SK-N-SH (cell line): ENCODE measurements around the gene RGS9. TPM values are rescaled to one million over a fixed set of nuclear protein-coding genes. Genes with fewer than 3 reads are reported as not detected.

Experiments
- CTCF ChIA-PET: fragments of 300-600, 350-600 bp; formaldehyde crosslinking; extraction: SDS; loops from one replicate; lab custom pipeline; 2021; lab: Yijun Ruan, JAX
- POLR2A ChIA-PET: fragments of 350-600 bp; sonication (Branson Sonifier 250); formaldehyde crosslinking; extraction: SDS; loops from one replicate; lab custom pipeline; 2020; ENCODE audit warnings: antibody characterized with exemption, inconsistent platforms; lab: Yijun Ruan, JAX
- DNase-seq: peaks from one replicate; pipeline ENCODE4 v3.0.0; 2012
- H2AFZ ChIP-seq: fragments of 200-600 bp; sonication (generic); 2 replicates; pipeline ENCODE4 v1.8.1; 2016; ENCODE audit warnings: antibody characterized with exemption, mild to moderate bottlenecking, low read depth
- H3F3A ChIP-seq: fragments of 200-600 bp; sonication (generic); replicated peaks from 2 replicates; pipeline ENCODE3; 2016; ENCODE audit warnings: antibody characterized with exemption, mild to moderate bottlenecking; ENCODE audit not compliant: insufficient read depth
- H3K27ac ChIP-seq, 2 experiments: fragments of 200-500 bp in 1 of 2; fragments of 200-600 bp in 1 of 2; sonication (Bioruptor generic) in 1 of 2; sonication (generic), shearing (Covaris generic) in 1 of 2; 2 replicates each; pipeline versions ENCODE4 v1.5.1 to v1.6.1; 2014 to 2016; ENCODE audit warnings: low read depth in 2 of 2, inconsistent platforms in 1 of 2, low read length in 1 of 2, mild to moderate bottlenecking in 1 of 2, mixed read lengths in 1 of 2
- H3K27me3 ChIP-seq: fragments of 200-600 bp; sonication (generic), shearing (Covaris generic); 2 replicates; pipeline ENCODE4 v1.6.1; 2016; ENCODE audit warnings: mixed run types; ENCODE audit not compliant: insufficient read depth
- H3K36me3 ChIP-seq, 2 experiments: fragments of 200-500 bp in 1 of 2; fragments of 200-600 bp in 1 of 2; sonication (Bioruptor generic) in 1 of 2; sonication (generic) in 1 of 2; replicated peaks in 1 of 2; 2 replicates each; pipeline versions ENCODE3 to v1.5.1; 2014 to 2016; ENCODE audit warnings: low read length in 1 of 2, mild to moderate bottlenecking in 1 of 2; ENCODE audit not compliant: insufficient read depth in 2 of 2, control insufficient read depth in 1 of 2
- H3K4me1 ChIP-seq, 2 experiments: fragments of 200-500 bp in 1 of 2; fragments of 200-600 bp in 1 of 2; sonication (Bioruptor generic) in 1 of 2; sonication (generic), shearing (Covaris generic) in 1 of 2; 2 replicates each; pipeline versions ENCODE4 v1.5.1 to v1.6.1; 2014 to 2016; ENCODE audit warnings: low read depth in 1 of 2, low read length in 1 of 2, mixed run types in 1 of 2; ENCODE audit not compliant: insufficient read depth in 2 of 2, control insufficient read depth in 1 of 2
- H3K4me2 ChIP-seq: fragments of 200-600 bp; sonication (generic), shearing (Covaris generic); 2 replicates; pipeline ENCODE4 v1.6.1; 2017; ENCODE audit warnings: mixed run types
- H3K4me3 ChIP-seq, 2 experiments: fragments of 200-500 bp in 1 of 2; fragments of 200-600 bp in 1 of 2; sonication (Bioruptor generic) in 1 of 2; sonication (generic), shearing (Covaris generic) in 1 of 2; 2 replicates each; pipeline versions ENCODE4 v1.5.1 to v1.8.1; 2014 to 2016; ENCODE audit warnings: low read depth in 2 of 2, inconsistent platforms in 1 of 2, low read length in 1 of 2, mild to moderate bottlenecking in 1 of 2, mixed read lengths in 1 of 2, moderate library complexity in 1 of 2
- H3K79me2 ChIP-seq: fragments of 200-600 bp; sonication (generic); 2 replicates; pipeline ENCODE4 v1.8.1; 2017; ENCODE audit warnings: mild to moderate bottlenecking; ENCODE audit not compliant: insufficient read depth
- H3K9ac ChIP-seq: fragments of 200-600 bp; sonication (generic); 2 replicates; pipeline ENCODE4 v1.6.1; 2017; ENCODE audit warnings: mixed run types
- H3K9me2 ChIP-seq: fragments of 200-600 bp; sonication (generic); 2 replicates; pipeline ENCODE4 v1.6.1; 2017; ENCODE audit warnings: mixed run types
- H3K9me3 ChIP-seq: fragments of 200-600 bp; sonication (generic); 2 replicates; pipeline ENCODE4 v1.6.1; 2017; ENCODE audit warnings: mixed run types, mild to moderate bottlenecking, moderate library complexity
- H4K20me1 ChIP-seq: fragments of 200-600 bp; sonication (generic); 2 replicates; pipeline ENCODE4 v1.6.1; 2017; ENCODE audit warnings: mild to moderate bottlenecking, mixed run types; ENCODE audit not compliant: insufficient read depth
- EZH2phosphoT487 ChIP-seq: fragments of 200-600 bp; sonication (generic); IDR thresholded peaks from 2 replicates; pipeline ENCODE4 v1.6.1; 2017; ENCODE audit warnings: low read depth, mixed run types, mild to moderate bottlenecking, antibody characterized with exemption, moderate library complexity, borderline replicate concordance
- FOXJ3 ChIP-seq: sonication (generic); formaldehyde crosslinking; IDR thresholded peaks from 2 replicates; pipeline ENCODE4 v1.5.1; 2020; ENCODE audit warnings: mild to moderate bottlenecking, missing genetic modification reagents
- GABPA ChIP-seq: IDR thresholded peaks from 2 replicates; pipeline ENCODE4 v1.4.0; 2012; ENCODE audit warnings: low read depth, mild to moderate bottlenecking
- MEF2A ChIP-seq: IDR thresholded peaks from 2 replicates; pipeline ENCODE4 v1.4.0; 2012; ENCODE audit warnings: low read depth, borderline replicate concordance
- TCF12 ChIP-seq: IDR thresholded peaks from 2 replicates; pipeline ENCODE4 v1.4.0; 2012
- YY1 ChIP-seq: IDR thresholded peaks from 2 replicates; pipeline ENCODE4 v1.4.0; 2012; ENCODE audit warnings: low read depth, mild to moderate bottlenecking
- WGBS: methylation state at CpG from one replicate; pipeline ENCODE4 v1.1.6; 2017; ENCODE audit warnings: low lambda C conversion rate; 5-methylcytosine and 5-hydroxymethylcytosine counted together
- polyA plus RNA-seq, 3 experiments: library from polyadenylated mRNA; depleted of rRNA; stranded (reverse); fragments of >200 nt; gene quantifications; 2 replicates each; pipeline ENCODE4 v1.2.3, GENCODE V29; 2012
- TF ChIP-seq, protein P1 (sequence below): IDR thresholded peaks from 2 replicates; pipeline ENCODE4 v1.6.1; 2012; ENCODE audit warnings: mild to moderate bottlenecking, low read depth, low read length, moderate library complexity
- TF ChIP-seq, protein P2 (sequence below): fragments of 150-350 bp; IDR thresholded peaks from 2 replicates; pipeline ENCODE4 v1.6.1; 2016; ENCODE audit warnings: mild to moderate bottlenecking, low read depth, low read length

RGS9 gene
- polyA plus RNA-seq, 1 of the 3 experiments (the other 2 are of a cell fraction) = 1.4 TPM

DNA sequence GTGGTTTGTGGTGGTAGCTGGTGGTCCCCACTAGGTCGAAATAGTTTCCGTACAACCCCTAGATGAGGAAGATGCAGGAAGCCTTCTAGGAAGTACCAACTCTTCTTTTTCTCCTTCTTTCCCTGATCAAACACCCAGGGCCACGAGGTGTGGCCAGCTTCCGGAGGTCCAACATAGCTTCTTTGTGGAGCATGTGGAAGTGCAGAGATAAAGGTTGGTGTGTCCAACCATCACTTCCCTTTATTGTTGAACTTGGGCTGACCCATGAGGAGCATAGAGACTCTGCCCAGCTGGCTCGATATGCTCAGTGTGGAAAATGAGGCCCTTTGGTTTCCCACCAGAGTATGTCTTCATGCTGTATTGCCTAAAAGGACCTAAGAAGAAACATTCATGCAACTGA, 6.3 kb upstream of the RGS9 start:
- H3K27me3 ChIP-seq = peaks cover 6% of the 10 kb centered on the region; the same call in 1 of the 2 replicates
- no peaks in the 10 kb centered on the region for H3K9me3 ChIP-seq
- no peaks in the 10 kb centered on the region for H3K36me3 ChIP-seq
- no peaks in the 10 kb centered on the region for H4K20me1 ChIP-seq
- H3K79me2 ChIP-seq = no peaks in the 10 kb centered on the region
- no peak overlapping the region for H3K9ac ChIP-seq
- POLR2A ChIA-PET = interaction anchor here (0.8 kb wide), 1 partner anchor 74 kb away, joined by 3 read pairs; the partner anchor contains the start of gene GNA13
- H2AFZ ChIP-seq = no peak overlapping the region
- no peak overlapping the region for H3K4me3 ChIP-seq
- no peak overlapping the region for H3K4me2 ChIP-seq
- WGBS = 74% methylated on average over 5 of the region's 5 CpGs
- no peak overlapping the region for H3K27ac ChIP-seq
- 0 out of 4 replicates have a peak, but pooled peaks cover 0 to 4% of the 10 kb centered on the region in 2 experiments for H3K4me1 ChIP-seq
- no peaks in the 10 kb centered on the region for H3K9me2 ChIP-seq
- CTCF ChIA-PET = interaction anchor here (0.7 to 1.0 kb wide), 2 partner anchors 16 to 101 kb away, joined by 3 to 4 read pairs; no protein-coding TSS in a partner anchor
- no peaks in the 10 kb centered on the region for H3F3A ChIP-seq
- no peak for DNase-seq
- TF ChIP-seq EZH2phosphoT487 (no peak), FOXJ3 (no peak), GABPA (no peak)

DNA sequence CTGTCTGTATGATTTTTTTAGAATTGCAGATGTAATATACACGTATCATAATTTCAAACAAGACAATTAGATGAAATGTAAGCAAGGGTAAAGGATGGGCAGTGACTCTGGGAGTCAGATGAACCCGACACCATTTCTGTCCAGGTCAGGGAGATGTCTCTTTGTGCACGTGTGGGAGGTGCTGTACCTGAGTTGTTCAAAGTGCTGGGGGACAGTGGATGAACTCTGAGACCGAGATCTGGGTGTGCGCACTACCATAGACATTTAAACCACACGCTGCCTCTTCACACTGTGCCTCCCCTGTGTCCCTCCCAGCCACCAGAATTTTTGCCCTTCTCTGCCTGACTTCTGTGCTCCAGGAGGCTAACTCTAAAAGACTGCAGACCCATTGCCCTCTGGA, 5.9 kb upstream of the RGS9 start:
- H3F3A ChIP-seq = no peaks in the 10 kb centered on the region
- 85% methylated on average over 6 of the region's 6 CpGs for WGBS
- H3K4me1 ChIP-seq = 0 out of 4 replicates have a peak, but pooled peaks cover 0 to 4% of the 10 kb centered on the region in 2 experiments
- H3K9ac ChIP-seq = no peak overlapping the region
- peaks cover 6% of the 10 kb centered on the region; the same call in 1 of the 2 replicates for H3K27me3 ChIP-seq
- TF ChIP-seq, protein P1, sequence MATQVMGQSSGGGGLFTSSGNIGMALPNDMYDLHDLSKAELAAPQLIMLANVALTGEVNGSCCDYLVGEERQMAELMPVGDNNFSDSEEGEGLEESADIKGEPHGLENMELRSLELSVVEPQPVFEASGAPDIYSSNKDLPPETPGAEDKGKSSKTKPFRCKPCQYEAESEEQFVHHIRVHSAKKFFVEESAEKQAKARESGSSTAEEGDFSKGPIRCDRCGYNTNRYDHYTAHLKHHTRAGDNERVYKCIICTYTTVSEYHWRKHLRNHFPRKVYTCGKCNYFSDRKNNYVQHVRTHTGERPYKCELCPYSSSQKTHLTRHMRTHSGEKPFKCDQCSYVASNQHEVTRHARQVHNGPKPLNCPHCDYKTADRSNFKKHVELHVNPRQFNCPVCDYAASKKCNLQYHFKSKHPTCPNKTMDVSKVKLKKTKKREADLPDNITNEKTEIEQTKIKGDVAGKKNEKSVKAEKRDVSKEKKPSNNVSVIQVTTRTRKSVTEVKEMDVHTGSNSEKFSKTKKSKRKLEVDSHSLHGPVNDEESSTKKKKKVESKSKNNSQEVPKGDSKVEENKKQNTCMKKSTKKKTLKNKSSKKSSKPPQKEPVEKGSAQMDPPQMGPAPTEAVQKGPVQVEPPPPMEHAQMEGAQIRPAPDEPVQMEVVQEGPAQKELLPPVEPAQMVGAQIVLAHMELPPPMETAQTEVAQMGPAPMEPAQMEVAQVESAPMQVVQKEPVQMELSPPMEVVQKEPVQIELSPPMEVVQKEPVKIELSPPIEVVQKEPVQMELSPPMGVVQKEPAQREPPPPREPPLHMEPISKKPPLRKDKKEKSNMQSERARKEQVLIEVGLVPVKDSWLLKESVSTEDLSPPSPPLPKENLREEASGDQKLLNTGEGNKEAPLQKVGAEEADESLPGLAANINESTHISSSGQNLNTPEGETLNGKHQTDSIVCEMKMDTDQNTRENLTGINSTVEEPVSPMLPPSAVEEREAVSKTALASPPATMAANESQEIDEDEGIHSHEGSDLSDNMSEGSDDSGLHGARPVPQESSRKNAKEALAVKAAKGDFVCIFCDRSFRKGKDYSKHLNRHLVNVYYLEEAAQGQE = no peak
- no peak for TF ChIP-seq MEF2A
- TF ChIP-seq, protein P2, sequence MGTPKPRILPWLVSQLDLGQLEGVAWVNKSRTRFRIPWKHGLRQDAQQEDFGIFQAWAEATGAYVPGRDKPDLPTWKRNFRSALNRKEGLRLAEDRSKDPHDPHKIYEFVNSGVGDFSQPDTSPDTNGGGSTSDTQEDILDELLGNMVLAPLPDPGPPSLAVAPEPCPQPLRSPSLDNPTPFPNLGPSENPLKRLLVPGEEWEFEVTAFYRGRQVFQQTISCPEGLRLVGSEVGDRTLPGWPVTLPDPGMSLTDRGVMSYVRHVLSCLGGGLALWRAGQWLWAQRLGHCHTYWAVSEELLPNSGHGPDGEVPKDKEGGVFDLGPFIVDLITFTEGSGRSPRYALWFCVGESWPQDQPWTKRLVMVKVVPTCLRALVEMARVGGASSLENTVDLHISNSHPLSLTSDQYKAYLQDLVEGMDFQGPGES = no peak
- TF ChIP-seq TCF12 = no peak
- TF ChIP-seq YY1 = no peak
- TF ChIP-seq, all 33 proteins: peak for 0
- Histone ChIP-seq H3K4me3 (no peak overlapping the region), H3K4me2 (no peak overlapping the region), H3K36me3 (no peaks in the 10 kb centered on the region), H4K20me1 (no peaks in the 10 kb centered on the region), H3K79me2 (no peaks in the 10 kb centered on the region), H3K9me3 (no peaks in the 10 kb centered on the region), H2AFZ (no peak overlapping the region), H3K27ac (no peak overlapping the region), H3K9me2 (no peaks in the 10 kb centered on the region)
- DNase-seq = no peak
- ChIA-PET POLR2A (interaction anchor here (0.8 kb wide), 1 partner anchor 75 kb away, joined by 3 read pairs; the partner anchor contains the start of gene GNA13), CTCF (no interaction called here)
